Measurements from ENCODE around the gene C1QTNF8. TPM values are rescaled to one million over a fixed set of nuclear protein-coding genes. Genes with fewer than 3 reads are reported as not detected.

The C1QTNF8 gene
- total and polyA plus RNA-seq, 2 donors (not counting 1 experiment from before 2014, with no cell fraction given): not detected

- no peaks in the 10 kb centered on the region for H3K27me3 Mint-ChIP-seq
These were observed 45.5 kb downstream of the C1QTNF8 start for GRCh38 chr16:1050516-1050915.

GRCh38 chr16:1049976-1050247, 46.1 kb downstream of the C1QTNF8 start:
- H3K4me2 ChIP-seq (replicated peaks; ENCODE audit: low read depth, low read length, poor library complexity, severe bottlenecking): no peak overlapping the region
- no peak overlapping the region for H3K27ac ChIP-seq (ENCODE audit: low read length in 2 of 2)
- Mint-ChIP-seq H3K27me3 (no peaks in the 10 kb centered on the region), H3K4me3 (no peak overlapping the region), H3K4me1 (no peaks in the 10 kb centered on the region), H3K27ac (no peak overlapping the region), H3K9me3 (ENCODE audit: insufficient read depth) (no peaks in the 10 kb centered on the region)
- CTCF ChIA-PET: no interaction called here
- H4K20me1 ChIP-seq (ENCODE audit: control insufficient read depth, insufficient read depth, low read length, poor library complexity, severe bottlenecking): no peaks in the 10 kb centered on the region
- H3K27me3 ChIP-seq (replicated peaks in 1 of 4; ENCODE audit: control extremely low read depth in 1 of 4, control insufficient read depth in 3 of 4, insufficient read depth in 4 of 4, low read length in 3 of 4): no peaks in the 10 kb centered on the region
- ATAC-seq (ENCODE audit: low read depth) (no peak), DNase-seq (no peak)
- H2AFZ ChIP-seq (ENCODE audit: insufficient read depth, low read depth, low read length, poor library complexity, severe bottlenecking): no peak overlapping the region
- H3K9me3 ChIP-seq (ENCODE audit: control extremely low read depth in 1 of 3, control insufficient read depth in 2 of 3, insufficient read depth in 1 of 3, low read length in 2 of 3): peaks cover 0 to 3% (median 0%) of the 10 kb centered on the region in 3 donors
- intact Hi-C loops (cut with micrococcal nuclease): no loop called here
- H3K79me2 ChIP-seq (ENCODE audit: control insufficient read depth, insufficient read depth, low read length): no peaks in the 10 kb centered on the region
- H3K4me3 ChIP-seq (ENCODE audit: control extremely low read depth in 1 of 5, extremely low read depth in 1 of 5, insufficient read depth in 1 of 5, low read depth in 2 of 5, low read length in 4 of 5): no peak overlapping the region
- WGBS (ENCODE audit: insufficient coverage): 85% methylated on average over 11 of the region's 11 CpGs
- H3K36me3 ChIP-seq (replicated peaks in 1 of 2; ENCODE audit: control extremely low read depth in 1 of 2, control insufficient read depth in 1 of 2, extremely low read depth in 1 of 2, insufficient read depth in 2 of 2, low read length in 1 of 2): no peaks in the 10 kb centered on the region
- no peak for TF ChIP-seq EZH2 (IDR thresholded peaks at IDR 0.05; ENCODE audit: borderline replicate concordance, insufficient read depth, low read depth, low read length, poor library complexity, severe bottlenecking)
- no peak for TF ChIP-seq CTCF (IDR thresholded peaks at IDR 0.05)
- no peaks in the 10 kb centered on the region for H3K4me1 ChIP-seq (ENCODE audit: control insufficient read depth in 2 of 2, insufficient read depth in 2 of 2, low read length in 2 of 2)
- POLR2A ChIA-PET: no interaction called here
- no peak overlapping the region for H3K9ac ChIP-seq (ENCODE audit: low read length)

More at GRCh38 chr16:1050516-1050915, 45.5 kb downstream of the C1QTNF8 start:
- TF ChIP-seq EZH2 (IDR thresholded peaks at IDR 0.05; ENCODE audit: borderline replicate concordance, insufficient read depth, low read depth, low read length, poor library complexity, severe bottlenecking) (no peak), CTCF (IDR thresholded peaks at IDR 0.05) (no peak)
- intact Hi-C loops (cut with micrococcal nuclease): no loop called here
- H3K4me1 ChIP-seq (ENCODE audit: control insufficient read depth in 2 of 2, insufficient read depth in 2 of 2, low read length in 2 of 2): no peaks in the 10 kb centered on the region
- no peak overlapping the region for H2AFZ ChIP-seq (ENCODE audit: insufficient read depth, low read depth, low read length, poor library complexity, severe bottlenecking)
- no peak overlapping the region for H3K27ac ChIP-seq (ENCODE audit: low read length in 2 of 2)
- H3K27ac Mint-ChIP-seq: no peak overlapping the region
- H3K4me2 ChIP-seq (replicated peaks; ENCODE audit: low read depth, low read length, poor library complexity, severe bottlenecking): no peak overlapping the region
- H3K4me3 ChIP-seq (ENCODE audit: control extremely low read depth in 1 of 5, extremely low read depth in 1 of 5, insufficient read depth in 1 of 5, low read depth in 2 of 5, low read length in 4 of 5): no peak overlapping the region
- 91% methylated on average over 30 of the region's 30 CpGs for WGBS (ENCODE audit: insufficient coverage)
- DNase-seq (no peak), ATAC-seq (ENCODE audit: low read depth) (no peak)
- no peaks in the 10 kb centered on the region for H3K79me2 ChIP-seq (ENCODE audit: control insufficient read depth, insufficient read depth, low read length)
- H3K4me3 Mint-ChIP-seq: no peak overlapping the region
- peaks cover 0 to 5% (median 0%) of the 10 kb centered on the region in 4 experiments for H3K27me3 ChIP-seq (replicated peaks in 1 of 4; ENCODE audit: control extremely low read depth in 1 of 4, control insufficient read depth in 3 of 4, insufficient read depth in 4 of 4, low read length in 3 of 4)
- H3K9ac ChIP-seq (ENCODE audit: low read length): no peak overlapping the region
- H4K20me1 ChIP-seq (ENCODE audit: control insufficient read depth, insufficient read depth, low read length, poor library complexity, severe bottlenecking): no peaks in the 10 kb centered on the region
- no peaks in the 10 kb centered on the region for H3K4me1 Mint-ChIP-seq
- no peaks in the 10 kb centered on the region for H3K36me3 ChIP-seq (replicated peaks in 1 of 2; ENCODE audit: control extremely low read depth in 1 of 2, control insufficient read depth in 1 of 2, extremely low read depth in 1 of 2, insufficient read depth in 2 of 2, low read length in 1 of 2)
- H3K9me3 Mint-ChIP-seq (ENCODE audit: insufficient read depth): no peaks in the 10 kb centered on the region
- ChIA-PET POLR2A (no interaction called here), CTCF (no interaction called here)
- H3K9me3 ChIP-seq (ENCODE audit: control extremely low read depth in 1 of 3, control insufficient read depth in 2 of 3, insufficient read depth in 1 of 3, low read length in 2 of 3): peaks cover 0 to 4% (median 0%) of the 10 kb centered on the region in 3 donors

Data from B cell (primary cell).